Activated T-cell treated with anti-CD3 and anti-CD28 coated beads, Interleukin-2, amount 50 U/mL, for 72 hours (primary cell): ENCODE data around the gene EZR. TPM values are rescaled to one million over a fixed set of nuclear protein-coding genes. Genes with fewer than 3 reads are reported as not detected.
A peak's percentile ranks its signal among the peaks of the same experiment; 100 is the strongest.

Experiments used
- ATAC-seq, 2 donors: fragments of 150-1000 bp; cut with Tn5 transposase; replicated peaks in 1 of 2; 2 replicates each; pipeline ENCODE4 v1.10.0; 2021; ENCODE audit warnings: moderate library complexity in 2 of 2, mild to moderate bottlenecking in 1 of 2
- DNase-seq, 2 donors: peaks; one replicate each; pipeline ENCODE4 v3.0.0; 2021 to 2022; ENCODE audit warnings: mixed read lengths in 1 of 2
- H3K27ac Mint-ChIP-seq: one replicate; pipeline ENCODE4 v1.8.0; 2022; ENCODE audit warnings: mild to moderate bottlenecking, moderate library complexity, mixed read lengths
- H3K27me3 Mint-ChIP-seq: one replicate; pipeline ENCODE4 v1.8.0; 2022; ENCODE audit warnings: low read depth, mixed read lengths
- H3K36me3 Mint-ChIP-seq, 2 donors: one replicate each; pipeline ENCODE4 v1.8.0; 2022; ENCODE audit warnings: mixed read lengths in 2 of 2, mild to moderate bottlenecking in 1 of 2; ENCODE audit not compliant: insufficient read depth in 2 of 2
- H3K4me1 Mint-ChIP-seq: one replicate; pipeline ENCODE4 v1.8.0; 2022; ENCODE audit warnings: low read depth, mixed read lengths
- H3K4me3 Mint-ChIP-seq, 2 donors: one replicate each; pipeline ENCODE4 v1.8.0; 2022; ENCODE audit warnings: mild to moderate bottlenecking in 2 of 2, mixed read lengths in 2 of 2, moderate library complexity in 2 of 2
- H3K9me3 Mint-ChIP-seq, 2 donors: one replicate each; pipeline ENCODE4 v1.8.0; 2022; ENCODE audit warnings: mixed read lengths in 2 of 2
- total RNA-seq, 2 donors: library from RNA; stranded (reverse); gene quantifications; one replicate each; pipeline ENCODE4 v1.2.3, GENCODE V29; 2022

The EZR gene
- total RNA-seq, 2 donors from 2014 or later, result 167 to 177 TPM

DNA sequence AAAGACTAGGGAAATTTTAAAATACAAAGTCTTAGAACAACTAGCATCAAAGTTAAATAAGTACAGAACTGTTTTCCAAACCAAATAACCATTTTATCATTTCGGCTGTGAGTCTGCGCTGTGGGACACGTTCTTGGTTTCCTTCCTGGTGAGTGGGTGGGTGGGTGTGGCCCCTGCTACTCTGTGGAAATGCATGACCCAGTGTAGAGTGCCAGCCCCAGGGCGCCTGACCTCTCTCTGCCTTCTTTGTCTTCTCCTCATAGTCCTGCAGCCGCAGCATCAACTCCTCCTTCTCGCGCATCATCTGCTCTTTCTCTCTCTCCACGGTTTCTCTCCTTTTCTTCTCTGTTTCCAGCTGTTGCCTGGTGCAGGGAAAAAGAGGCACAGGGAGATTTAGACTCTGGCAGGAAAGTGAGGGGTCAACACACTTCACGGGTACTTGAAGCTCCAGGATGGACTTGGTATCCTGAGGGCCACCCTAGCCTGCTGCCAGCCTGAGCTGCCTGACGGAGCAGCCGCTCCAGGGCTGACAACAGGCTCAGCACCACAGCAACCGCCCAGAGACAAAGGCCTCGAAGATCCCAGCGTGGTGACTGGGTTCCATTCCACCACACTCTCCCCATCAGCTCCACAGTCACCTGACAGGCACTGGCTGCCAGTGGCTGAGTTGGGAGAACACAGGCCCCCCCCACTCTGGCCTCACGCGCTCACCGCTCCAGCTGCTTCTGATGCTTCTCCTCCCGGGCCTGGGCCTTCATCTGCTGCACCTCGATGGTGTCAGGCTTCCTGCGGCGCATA lies 48.4 kb downstream of the EZR start:
- peak; percentile 10 to 15 for ATAC-seq

GRCh38 chr6:158769771-158770432 lies 49.3 kb downstream of the EZR start:
- H3K36me3 Mint-ChIP-seq, result peaks cover 20 to 43% of the 10 kb centered on the region in 2 donors
- H3K27me3 Mint-ChIP-seq, result no peaks in the 10 kb centered on the region
- H3K4me1 Mint-ChIP-seq, result peaks cover 55% of the 10 kb centered on the region
- DNase-seq, result no peak
- H3K27ac Mint-ChIP-seq, result peak overlapping the region; percentile 76
- H3K9me3 Mint-ChIP-seq, result no peaks in the 10 kb centered on the region
- H3K4me3 Mint-ChIP-seq, result no peak overlapping the region
- ATAC-seq, result no peak

More for the DNA sequence above, 48.4 kb downstream of the EZR start:
- Mint-ChIP-seq H3K4me1 (peaks cover 60% of the 10 kb centered on the region), H3K27ac (peak overlapping the region; percentile 76), H3K4me3 (no peak overlapping the region), H3K27me3 (no peaks in the 10 kb centered on the region), H3K9me3 (no peaks in the 10 kb centered on the region), H3K36me3 (peaks cover 20 to 44% of the 10 kb centered on the region in 2 donors)
- no peak for DNase-seq

DNA sequence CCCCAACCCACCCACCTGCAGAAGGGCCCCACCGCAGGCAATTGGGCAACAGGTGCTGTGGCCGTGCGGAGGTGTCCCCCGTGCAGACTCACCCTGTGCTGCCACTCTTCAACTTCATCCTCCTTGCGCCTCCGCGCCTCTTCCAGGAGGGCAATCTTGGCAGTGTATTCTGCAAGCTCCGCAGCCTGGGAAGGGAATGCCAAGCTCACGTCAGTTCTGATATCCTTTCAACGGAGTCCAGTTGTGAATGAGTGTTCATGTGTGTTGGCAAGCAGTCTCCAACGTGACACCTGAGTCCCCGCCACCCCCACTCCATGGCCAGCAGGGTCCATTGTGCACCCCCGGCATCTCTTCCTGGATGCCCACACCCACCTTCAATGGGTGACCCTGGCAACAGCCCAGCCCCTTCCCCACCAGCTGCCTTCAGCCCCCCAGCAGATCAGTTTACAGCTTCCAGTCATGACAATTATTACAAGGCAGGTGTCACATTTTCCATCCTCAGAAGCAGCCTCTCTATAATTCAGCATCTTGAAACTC lies 49.9 kb downstream of the EZR start:
- peaks cover 49% of the 10 kb centered on the region for H3K4me1 Mint-ChIP-seq
- DNase-seq (no peak), ATAC-seq (no peak)
- no peaks in the 10 kb centered on the region for H3K27me3 Mint-ChIP-seq
- H3K36me3 Mint-ChIP-seq, result peaks cover 18 to 40% of the 10 kb centered on the region in 2 donors
- peak overlapping the region; percentile 76 for H3K27ac Mint-ChIP-seq
- no peaks in the 10 kb centered on the region for H3K9me3 Mint-ChIP-seq
- H3K4me3 Mint-ChIP-seq, result no peak overlapping the region

- ATAC-seq, result peak in 1 of 2 donors; percentile 1
- H3K27ac Mint-ChIP-seq, result peak overlapping the region; percentile 11
Measured at GRCh38 chr6:158768436-158768835, 50.7 kb downstream of the EZR start.

GRCh38 chr6:158767709-158768108 lies 51.5 kb downstream of the EZR start:
- H3K4me3 Mint-ChIP-seq, result no peak overlapping the region
- peaks cover 19 to 48% of the 10 kb centered on the region in 2 donors for H3K36me3 Mint-ChIP-seq
- peaks cover 38% of the 10 kb centered on the region for H3K4me1 Mint-ChIP-seq
- no peaks in the 10 kb centered on the region for H3K27me3 Mint-ChIP-seq
- DNase-seq, result no peak
- no peaks in the 10 kb centered on the region for H3K9me3 Mint-ChIP-seq
- no peak for ATAC-seq
- peak overlapping the region; percentile 91 for H3K27ac Mint-ChIP-seq

More at GRCh38 chr6:158768436-158768835, 50.7 kb downstream of the EZR start:
- Mint-ChIP-seq H3K27me3 (no peaks in the 10 kb centered on the region), H3K9me3 (no peaks in the 10 kb centered on the region), H3K36me3 (peaks cover 18 to 46% of the 10 kb centered on the region in 2 donors), H3K4me3 (no peak overlapping the region), H3K4me1 (peaks cover 42% of the 10 kb centered on the region)
- no peak for DNase-seq

GRCh38 chr6:158766621-158767455 lies 52.3 kb downstream of the EZR start:
- no peak for DNase-seq
- no peaks in the 10 kb centered on the region for H3K9me3 Mint-ChIP-seq
- H3K36me3 Mint-ChIP-seq, result peaks cover 21 to 54% of the 10 kb centered on the region in 2 donors
- peak overlapping the region; percentile 91 for H3K27ac Mint-ChIP-seq
- peak; percentile 3 for ATAC-seq
- no peaks in the 10 kb centered on the region for H3K27me3 Mint-ChIP-seq
- H3K4me3 Mint-ChIP-seq, result peak overlapping the region in 1 of 2 donors; percentile 36
- H3K4me1 Mint-ChIP-seq, result peaks cover 33% of the 10 kb centered on the region

DNA sequence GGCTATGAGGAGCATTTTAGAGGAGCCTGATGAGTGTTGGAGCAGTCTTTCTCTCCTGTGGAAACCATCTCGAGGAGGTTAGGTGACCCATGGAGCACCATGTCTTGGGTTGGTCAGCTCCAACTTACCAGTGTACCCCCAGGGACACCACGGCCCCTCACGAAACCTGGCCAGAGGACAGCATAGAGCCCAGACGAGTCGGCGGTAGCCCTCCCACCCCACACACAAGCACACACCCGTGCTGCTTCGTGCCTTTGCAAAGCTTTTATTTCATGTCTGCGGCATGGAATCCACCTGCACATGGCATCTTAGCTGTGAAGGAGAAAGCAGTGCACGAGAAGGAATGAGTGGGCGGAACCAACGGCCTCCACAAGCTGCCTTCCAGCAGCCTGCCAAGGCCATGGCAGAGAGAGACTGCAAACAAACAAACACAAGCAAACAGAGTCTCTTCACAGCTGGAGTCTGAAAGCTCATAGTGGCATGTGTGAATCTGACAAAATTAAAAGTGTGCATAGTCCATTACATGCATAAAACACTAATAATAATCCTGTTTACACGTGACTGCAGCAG lies 53.6 kb downstream of the EZR start:
- ATAC-seq, result no peak
- Mint-ChIP-seq H3K9me3 (no peaks in the 10 kb centered on the region), H3K4me3 (no peak overlapping the region), H3K36me3 (peaks cover 24 to 49% of the 10 kb centered on the region in 2 donors), H3K4me1 (peaks cover 20% of the 10 kb centered on the region), H3K27me3 (no peaks in the 10 kb centered on the region), H3K27ac (no peak overlapping the region)
- DNase-seq, result no peak

- peak overlapping the region; percentile 69 for H3K27ac Mint-ChIP-seq
- peaks cover 18% of the 10 kb centered on the region for H3K4me1 Mint-ChIP-seq
- H3K27me3 Mint-ChIP-seq, result no peaks in the 10 kb centered on the region
- DNase-seq (peak in 1 of 2 donors; percentile 10), ATAC-seq (no peak)
- peaks cover 23 to 44% of the 10 kb centered on the region in 2 donors for H3K36me3 Mint-ChIP-seq
- H3K9me3 Mint-ChIP-seq, result no peaks in the 10 kb centered on the region
- H3K4me3 Mint-ChIP-seq, result no peak overlapping the region
Measured at GRCh38 chr6:158764926-158765325, 54.2 kb downstream of the EZR start.

- no peak for DNase-seq
- H3K27me3 Mint-ChIP-seq, result no peaks in the 10 kb centered on the region
- H3K4me1 Mint-ChIP-seq, result peaks cover 12% of the 10 kb centered on the region
- H3K4me3 Mint-ChIP-seq, result no peak overlapping the region
- H3K27ac Mint-ChIP-seq, result peak overlapping the region; percentile 69
- H3K36me3 Mint-ChIP-seq, result peaks cover 18 to 40% of the 10 kb centered on the region in 2 donors
- no peaks in the 10 kb centered on the region for H3K9me3 Mint-ChIP-seq
- no peak for ATAC-seq
Measured at GRCh38 chr6:158764183-158764849, 54.9 kb downstream of the EZR start.

DNA sequence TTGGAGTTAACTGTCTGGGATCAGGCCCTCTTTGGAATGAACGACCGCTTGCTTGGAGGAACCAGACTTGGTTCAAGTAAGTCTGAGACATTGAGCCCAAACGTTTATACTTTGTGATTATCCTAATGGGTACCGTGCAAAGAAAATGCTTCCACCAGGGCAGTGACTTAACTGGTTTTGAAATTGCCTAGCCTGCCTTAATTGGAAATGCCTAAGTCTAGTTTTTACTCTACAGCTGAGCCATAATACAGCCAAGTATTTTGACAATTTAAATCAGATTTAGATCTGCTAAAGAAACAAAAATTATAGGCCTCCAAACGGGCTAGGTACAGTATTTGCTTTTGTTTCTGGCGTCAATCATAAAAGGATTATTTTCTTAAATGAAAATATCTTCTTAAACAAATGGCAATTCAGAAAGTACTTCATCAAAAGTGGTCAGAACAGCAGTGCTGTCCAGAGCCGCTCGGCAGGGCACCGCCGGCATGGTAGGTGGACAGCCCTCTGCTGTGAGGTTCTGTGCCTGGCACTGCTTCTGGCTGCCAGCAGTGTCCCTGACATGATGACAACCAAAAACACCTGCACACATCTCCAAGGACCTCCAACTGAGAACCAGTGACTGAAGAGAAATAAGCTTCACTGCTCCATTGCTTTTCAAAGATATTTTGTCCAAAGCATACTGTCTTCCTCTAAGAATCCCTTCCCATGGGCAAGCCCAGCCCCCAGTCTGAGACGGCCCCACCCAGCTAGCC lies 55.6 kb downstream of the EZR start:
- Mint-ChIP-seq H3K9me3 (no peaks in the 10 kb centered on the region), H3K36me3 (peaks cover 16 to 40% of the 10 kb centered on the region in 2 donors), H3K27ac (peak overlapping the region; percentile 56), H3K4me3 (no peak overlapping the region), H3K4me1 (peaks cover 8% of the 10 kb centered on the region), H3K27me3 (no peaks in the 10 kb centered on the region)
- DNase-seq (no peak), ATAC-seq (no peak)

GRCh38 chr6:158762787-158763433 lies 56.3 kb downstream of the EZR start:
- Mint-ChIP-seq H3K4me3 (no peak overlapping the region), H3K4me1 (peaks cover under 1% of the 10 kb centered on the region), H3K36me3 (peaks cover 16 to 36% of the 10 kb centered on the region in 2 donors), H3K27me3 (no peaks in the 10 kb centered on the region), H3K9me3 (no peaks in the 10 kb centered on the region), H3K27ac (peak overlapping the region; percentile 56)
- ATAC-seq, result no peak
- DNase-seq, result no peak
